Breast epithelium (tissue), 3 donors: ENCODE measurements around the gene ZNF202.

Experiments
- CTCF ChIP-seq, 3 donors: fragments of 450-650 bp; IDR thresholded peaks; one replicate each; pipeline ENCODE4 v1.5.1; 2016 to 2017; ENCODE audit warnings: antibody characterized with exemption in 3 of 3, mild to moderate bottlenecking in 3 of 3, moderate library complexity in 3 of 3
- POLR2A ChIP-seq: fragments of 450-650 bp; IDR thresholded peaks from one replicate; pipeline ENCODE4 v1.6.1; 2016; ENCODE audit warnings: antibody characterized with exemption, mild to moderate bottlenecking, moderate library complexity
- POLR2AphosphoS5 ChIP-seq, 3 donors: sonication (generic); formaldehyde crosslinking; IDR thresholded peaks; one replicate each; pipeline ENCODE4 v1.6.1; 2017; ENCODE audit warnings: antibody characterized with exemption in 3 of 3

GRCh38 chr11:123674297-123674696 lies 67.2 kb downstream of the ZNF202 start:
- TF ChIP-seq POLR2A (no peak), CTCF (IDR thresholded peaks at IDR 0.05) (no peak), POLR2AphosphoS5 (IDR thresholded peaks at IDR 0.05) (no peak)
